HCT116 (cell line): ENCODE results near the gene BCL11B. TPM values are rescaled to one million over a fixed set of nuclear protein-coding genes. Genes with fewer than 3 reads are reported as not detected.

Experiments
- ATAC-seq: fragments of 200-7000 bp; cut with Tn5 transposase; 2 replicates; pipeline ENCODE4 v1.9.1; 2020; ENCODE audit warnings: mild to moderate bottlenecking, moderate library complexity
- BruUV-seq: library from RNA; stranded (reverse); fragments of 400-500 nt; replicated peaks from 2 replicates; lab custom pipeline; 2021; lab: Mats Ljungman, UMichigan
- CTCF ChIA-PET: fragments of 300-600 bp; sonication (Branson Sonifier 250); formaldehyde crosslinking; loops from one replicate; lab custom pipeline; 2021; ENCODE audit warnings: antibody characterized with exemption; lab: Charles Lee
- POLR2A ChIA-PET: fragments of 300-600, 350-600 bp; sonication (Branson Sonifier 250); formaldehyde crosslinking; loops from one replicate; lab custom pipeline; 2021; ENCODE audit warnings: antibody characterized with exemption; lab: Charles Lee
- RAD21 ChIA-PET, 2 experiments: fragments of 300-600 bp; sonication (Branson Sonifier 250); formaldehyde crosslinking; loops; one replicate each; lab custom pipeline; 2023; ENCODE audit warnings: low total read pairs in 2 of 2; ENCODE audit not compliant: uncharacterized antibody in 2 of 2, unreplicated experiment in 2 of 2, low non-redundant PET in 1 of 2; lab: Charles Lee
- DNase-seq: peaks from one replicate; pipeline ENCODE4 v3.0.0-alpha.2; 2010; ENCODE audit warnings: low read depth, low spot score
- H2AFZ ChIP-seq: fragments of 200-600 bp; shearing (Covaris generic), sonication (generic); 2 replicates; pipeline ENCODE4 v1.6.1; 2017; ENCODE audit warnings: low read depth, mixed run types, mixed read lengths, antibody characterized with exemption, low read length; ENCODE audit not compliant: poor library complexity, severe bottlenecking
- H3K27ac ChIP-seq: 2 replicates; pipeline ENCODE4 v1.5.1; 2012; ENCODE audit warnings: low read depth, low read length
- H3K27me3 ChIP-seq: fragments of 200-600 bp; sonication (generic); 2 replicates; pipeline ENCODE4 v1.6.1; 2016; ENCODE audit warnings: mixed run types, low read length, mixed read lengths; ENCODE audit not compliant: insufficient read depth
- H3K36me3 ChIP-seq, 2 experiments: fragments of 200-500 bp in 1 of 2; fragments of 200-600 bp in 1 of 2; sonication (Bioruptor generic) in 1 of 2; sonication (generic) in 1 of 2; 2 replicates each; pipeline versions ENCODE4 v1.5.1 to v1.6.1; 2014 to 2016; ENCODE audit warnings: low read length in 2 of 2, inconsistent platforms in 1 of 2, mixed read lengths in 1 of 2, mixed run types in 1 of 2; ENCODE audit not compliant: insufficient read depth in 2 of 2, control insufficient read depth in 1 of 2
- H3K4me1 ChIP-seq, 2 experiments: fragments of 200-600 bp in 1 of 2; sonication (generic) in 1 of 2; 2 replicates each; pipeline versions ENCODE4 v1.5.1 to v1.6.1; 2012 to 2017; ENCODE audit warnings: low read length in 2 of 2, inconsistent platforms in 1 of 2, mild to moderate bottlenecking in 1 of 2, mixed read lengths in 1 of 2, mixed run types in 1 of 2, moderate library complexity in 1 of 2; ENCODE audit not compliant: insufficient read depth in 2 of 2, control insufficient read depth in 1 of 2
- H3K4me2 ChIP-seq: fragments of 200-600 bp; sonication (generic); 2 replicates; pipeline ENCODE4 v1.6.1; 2017; ENCODE audit warnings: mixed run types, low read length, mixed read lengths
- H3K4me3 ChIP-seq, 2 experiments: fragments of 200-600 bp in 1 of 2; sonication (generic) in 1 of 2; replicated peaks in 1 of 2; 2 replicates each; pipeline ENCODE4 v1.5.1; 2011 to 2016; ENCODE audit warnings: low read length in 2 of 2, control low read depth in 1 of 2, low read depth in 1 of 2, mild to moderate bottlenecking in 1 of 2, mixed read lengths in 1 of 2, mixed run types in 1 of 2
- H3K79me2 ChIP-seq: fragments of 200-600 bp; sonication (generic); 2 replicates; pipeline ENCODE4 v1.6.1; 2017; ENCODE audit warnings: mild to moderate bottlenecking, mixed run types, low read length, moderate library complexity, mixed read lengths; ENCODE audit not compliant: insufficient read depth
- H3K9ac ChIP-seq: fragments of 200-600 bp; sonication (generic); 2 replicates; pipeline ENCODE4 v1.6.1; 2016; ENCODE audit warnings: low read length, mixed read lengths
- H3K9me2 ChIP-seq: fragments of 200-600 bp; sonication (generic), shearing (Covaris generic); 2 replicates; pipeline ENCODE4 v1.6.1; 2017; ENCODE audit warnings: mixed run types, mild to moderate bottlenecking, moderate library complexity; ENCODE audit not compliant: insufficient read depth
- H3K9me3 ChIP-seq, 2 experiments: fragments of 200-500 bp in 1 of 2; fragments of 200-600 bp in 1 of 2; sonication (Bioruptor generic) in 1 of 2; sonication (generic) in 1 of 2; 2 replicates each; pipeline ENCODE4 v1.6.1; 2014 to 2017; ENCODE audit warnings: low read length in 2 of 2, mixed read lengths in 2 of 2, inconsistent platforms in 1 of 2, low read depth in 1 of 2, mild to moderate bottlenecking in 1 of 2, mixed run types in 1 of 2, moderate library complexity in 1 of 2; ENCODE audit not compliant: control insufficient read depth in 1 of 2, insufficient read depth in 1 of 2
- H4K20me1 ChIP-seq: fragments of 200-600 bp; sonication (generic), shearing (Covaris generic); 2 replicates; pipeline ENCODE4 v1.6.1; 2017; ENCODE audit warnings: mixed run types, mild to moderate bottlenecking, moderate library complexity; ENCODE audit not compliant: insufficient read depth
- ATF3 ChIP-seq: IDR thresholded peaks from 2 replicates; pipeline ENCODE4 v1.6.1; 2012
- CBX3 ChIP-seq: IDR thresholded peaks from 2 replicates; pipeline ENCODE4 v1.6.1; 2012; ENCODE audit warnings: low read depth
- CEBPB ChIP-seq: IDR thresholded peaks from 2 replicates; pipeline ENCODE4 v1.6.1; 2012; ENCODE audit warnings: low read depth
- EGR1 ChIP-seq: IDR thresholded peaks from 2 replicates; pipeline ENCODE4 v1.6.1; 2012; ENCODE audit warnings: low read depth
- ELF1 ChIP-seq: IDR thresholded peaks from 2 replicates; pipeline ENCODE4 v1.6.1; 2012; ENCODE audit warnings: low read depth, borderline replicate concordance
- EZH2phosphoT487 ChIP-seq: fragments of 200-600 bp; IDR thresholded peaks from 2 replicates; pipeline ENCODE4 v1.6.1; 2018; ENCODE audit warnings: antibody characterized with exemption, borderline replicate concordance
- FOSL1 ChIP-seq: IDR thresholded peaks from 2 replicates; pipeline ENCODE4 v1.6.1; 2012; ENCODE audit warnings: low read depth
- JUND ChIP-seq: IDR thresholded peaks from 2 replicates; pipeline ENCODE4 v1.6.1; 2012
- MAX ChIP-seq: IDR thresholded peaks from 2 replicates; pipeline ENCODE4 v1.6.1; 2012
- POLR2A ChIP-seq: IDR thresholded peaks from 2 replicates; pipeline ENCODE4 v1.7.0; 2011; ENCODE audit warnings: borderline replicate concordance; ENCODE audit not compliant: insufficient read depth, insufficient read length; ENCODE audit errors: extremely low read depth
- POLR2AphosphoS5 ChIP-seq: IDR thresholded peaks from 2 replicates; pipeline ENCODE4 v1.6.1; 2011; ENCODE audit warnings: mild to moderate bottlenecking, low read depth, low read length, moderate library complexity
- RAD21 ChIP-seq: IDR thresholded peaks from 2 replicates; pipeline ENCODE4 v1.6.1; 2012; ENCODE audit warnings: low read depth, mild to moderate bottlenecking
- SIN3A ChIP-seq: IDR thresholded peaks from 2 replicates; pipeline ENCODE4 v1.6.1; 2012; ENCODE audit warnings: low read depth
- SP1 ChIP-seq: IDR thresholded peaks from 2 replicates; pipeline ENCODE4 v1.6.1; 2012; ENCODE audit warnings: low read depth
- TCF7L2 ChIP-seq: IDR thresholded peaks from 2 replicates; pipeline ENCODE4 v1.7.0; 2011; ENCODE audit warnings: borderline replicate concordance, inconsistent platforms; ENCODE audit not compliant: insufficient read depth, insufficient read length; ENCODE audit errors: extremely low read depth
- ZBTB33 ChIP-seq: IDR thresholded peaks from 2 replicates; pipeline ENCODE4 v1.6.1; 2011; ENCODE audit warnings: mild to moderate bottlenecking, low read length, moderate library complexity; ENCODE audit not compliant: insufficient replicate concordance; ENCODE audit errors: extremely low read depth
- ZFX ChIP-seq: fragments of 450-650 bp; IDR thresholded peaks from 2 replicates; pipeline ENCODE4 v1.6.1; 2017
- ZNF274 ChIP-seq: fragments of 200-500 bp; sonication (Bioruptor generic); IDR thresholded peaks from 2 replicates; pipeline ENCODE4 v1.6.1; 2014; ENCODE audit warnings: mild to moderate bottlenecking, low read depth, low read length, inconsistent platforms
- intact Hi-C: fragments of 100-400 bp; cut with micrococcal nuclease; formaldehyde crosslinking; loops from 2 replicates; pipeline ENCODE4 v1.10.0; 2022
- total RNA-seq: library from RNA; stranded (reverse); gene quantifications from one replicate; pipeline ENCODE4 v1.2.1, GENCODE V29; 2021; ENCODE audit not compliant: unreplicated experiment

The BCL11B gene
- total RNA-seq, 1 experiment from 2014 or later = 1.1 TPM

- Histone ChIP-seq H3K9ac (no peak overlapping the region), H2AFZ (no peak overlapping the region), H3K9me3 (no peaks in the 10 kb centered on the region), H4K20me1 (no peaks in the 10 kb centered on the region), H3K4me2 (no peak overlapping the region), H3K4me1 (peaks cover 4% of the 10 kb centered on the region in 2 experiments), H3K9me2 (no peaks in the 10 kb centered on the region), H3K79me2 (no peaks in the 10 kb centered on the region), H3K4me3 (no peak overlapping the region), H3K27me3 (no peaks in the 10 kb centered on the region), H3K27ac (no peak overlapping the region), H3K36me3 (no peaks in the 10 kb centered on the region)
- no peak for DNase-seq
- TF ChIP-seq CBX3 (no peak), TCF7L2 (no peak), SP1 (no peak), EGR1 (no peak), ZNF274 (no peak), FOSL1 (no peak), ZFX (no peak), RAD21 (no peak), ATF3 (no peak), MAX (no peak), POLR2A (no peak), SIN3A (no peak), POLR2AphosphoS5 (no peak), ZBTB33 (no peak), EZH2phosphoT487 (no peak), ELF1 (no peak), JUND (no peak), CEBPB (no peak)
- ChIA-PET POLR2A (interaction anchor here (0.6 kb wide), 1 partner anchor 64 kb away, joined by 5 read pairs; no protein-coding TSS in a partner anchor), CTCF (no interaction called here), RAD21 (no interaction called here)
- no peak for ATAC-seq
- intact Hi-C loops = no loop called here
- no TSS peak for BruUV-seq
Observed at GRCh38 chr14:99214701-99215100, 57.3 kb downstream of the BCL11B start.
